Erythroblast (primary cell): ENCODE data around the gene ACTL6B.

Experiments used
- GATA1 ChIP-seq: IDR thresholded peaks from 2 replicates; pipeline ENCODE4 v1.6.1; 2011; ENCODE audit warnings: low read depth, mild to moderate bottlenecking, control low read depth, low read length, moderate library complexity
- POLR2A ChIP-seq: IDR thresholded peaks from 2 replicates; pipeline ENCODE4 v1.6.1; 2011; ENCODE audit warnings: mild to moderate bottlenecking, low read length

- no peak for TF ChIP-seq POLR2A
- TF ChIP-seq GATA1 = no peak
These were observed 42.7 kb downstream of the ACTL6B start for GRCh38 chr7:100613412-100614175.
